Thyroid gland (tissue), 4 donors: ENCODE results near the gene KLRF1. TPM values are rescaled to one million over a fixed set of nuclear protein-coding genes. Genes with fewer than 3 reads are reported as not detected.

ENCODE experiments used
- DNase-seq, 2 donors: peaks; one replicate each; pipeline ENCODE4 v3.0.0-alpha.2; 2019
- H3K27ac ChIP-seq, 3 donors: fragments of 200-600 bp; sonication (generic); 1 replicate in 2 of 3; 2 replicates in 1 of 3; pipeline ENCODE4 v1.5.1; 2016 to 2019; ENCODE audit warnings: mild to moderate bottlenecking in 1 of 3, moderate library complexity in 1 of 3
- H3K27me3 ChIP-seq: fragments of 200-600 bp; sonication (generic); one replicate; pipeline ENCODE4 v1.5.1; 2019
- H3K36me3 ChIP-seq, 2 donors: fragments of 200-600 bp; sonication (generic); one replicate each; pipeline ENCODE4 v1.5.1; 2016 to 2019
- H3K4me1 ChIP-seq, 2 donors: fragments of 200-600 bp; sonication (generic); one replicate each; pipeline ENCODE4 v1.5.1; 2017 to 2019
- H3K4me3 ChIP-seq, 3 donors: fragments of 200-600 bp; sonication (generic); replicated peaks in 1 of 3; 1 replicate in 2 of 3; 2 replicates in 1 of 3; pipeline ENCODE4 v1.5.1; 2016; ENCODE audit warnings: mild to moderate bottlenecking in 1 of 3
- H3K9me3 ChIP-seq: fragments of 200-600 bp; sonication (generic); one replicate; pipeline ENCODE4 v1.5.1; 2017
- POLR2A ChIP-seq, 2 donors: fragments of 450-650 bp; IDR thresholded peaks; one replicate each; pipeline ENCODE4 v1.6.1; 2017; ENCODE audit warnings: antibody characterized with exemption in 2 of 2, mild to moderate bottlenecking in 2 of 2, moderate library complexity in 1 of 2
- WGBS, 2 donors: methylation state at CpG; one replicate each; pipeline ENCODE4 v1.1.5; 2017; 5-methylcytosine and 5-hydroxymethylcytosine counted together
- intact Hi-C: fragments of 100-400 bp; cut with DNase I; formaldehyde crosslinking; loops from one replicate; pipeline ENCODE4 v1.15.1; 2023
- total RNA-seq, 4 donors: library from RNA; depleted of rRNA; stranded (reverse); fragments of >200 nt; gene quantifications; one replicate each; pipeline ENCODE4 v1.2.3, GENCODE V29; 2016
- TF ChIP-seq, protein P1 (sequence below), 6 experiments: fragments of 200-600 bp in 3 of 6; fragments of 450-650 bp in 3 of 6; sonication (generic) in 3 of 6; IDR thresholded peaks; one replicate each; pipeline ENCODE4 v1.5.1; 2016 to 2019; ENCODE audit warnings: antibody characterized with exemption in 6 of 6, mild to moderate bottlenecking in 2 of 6, inconsistent platforms in 1 of 6, moderate library complexity in 1 of 6

Gene KLRF1
- total RNA-seq, 4 donors from 2014 or later, result 0.78 to 1.0 TPM; not detected in 2

DNA sequence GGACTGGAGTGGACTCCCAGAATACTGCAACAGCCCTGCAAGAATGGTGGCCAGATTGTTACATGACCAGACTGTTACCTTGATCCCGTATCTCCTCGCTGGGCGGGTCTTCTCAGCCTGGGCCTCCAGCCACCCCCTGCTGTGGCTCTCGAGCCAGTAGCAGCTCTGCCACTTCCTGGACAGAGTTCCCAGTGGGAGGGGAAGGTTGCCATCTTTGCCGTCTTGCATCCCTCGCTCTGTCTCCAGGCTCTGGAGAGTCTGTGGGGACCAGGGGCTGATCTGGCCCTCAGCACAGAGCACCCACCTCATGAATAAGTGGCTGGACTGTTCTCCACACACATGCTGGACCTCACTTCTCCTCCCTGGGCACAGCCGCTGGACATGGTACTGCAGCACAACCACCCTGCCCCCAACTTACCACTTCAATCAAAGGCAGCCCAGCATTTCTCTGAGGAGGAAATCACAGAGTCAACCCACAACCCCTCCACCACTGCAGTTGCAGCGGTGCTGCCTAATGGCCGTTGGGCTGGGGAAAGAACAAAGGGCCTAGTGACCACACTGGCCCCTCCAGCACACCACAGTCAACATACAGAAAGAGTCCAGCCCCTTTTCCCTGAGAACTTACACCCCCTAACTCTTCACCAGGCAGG, 6.9 kb upstream of the KLRF1 start:
- Histone ChIP-seq H3K4me1 (no peaks in the 10 kb centered on the region), H3K9me3 (no peaks in the 10 kb centered on the region), H3K27ac (no peak overlapping the region), H3K4me3 (no peak overlapping the region), H3K36me3 (no peaks in the 10 kb centered on the region), H3K27me3 (no peaks in the 10 kb centered on the region)
- no peak for TF ChIP-seq POLR2A (IDR thresholded peaks at IDR 0.05)
- TF ChIP-seq, protein P1, sequence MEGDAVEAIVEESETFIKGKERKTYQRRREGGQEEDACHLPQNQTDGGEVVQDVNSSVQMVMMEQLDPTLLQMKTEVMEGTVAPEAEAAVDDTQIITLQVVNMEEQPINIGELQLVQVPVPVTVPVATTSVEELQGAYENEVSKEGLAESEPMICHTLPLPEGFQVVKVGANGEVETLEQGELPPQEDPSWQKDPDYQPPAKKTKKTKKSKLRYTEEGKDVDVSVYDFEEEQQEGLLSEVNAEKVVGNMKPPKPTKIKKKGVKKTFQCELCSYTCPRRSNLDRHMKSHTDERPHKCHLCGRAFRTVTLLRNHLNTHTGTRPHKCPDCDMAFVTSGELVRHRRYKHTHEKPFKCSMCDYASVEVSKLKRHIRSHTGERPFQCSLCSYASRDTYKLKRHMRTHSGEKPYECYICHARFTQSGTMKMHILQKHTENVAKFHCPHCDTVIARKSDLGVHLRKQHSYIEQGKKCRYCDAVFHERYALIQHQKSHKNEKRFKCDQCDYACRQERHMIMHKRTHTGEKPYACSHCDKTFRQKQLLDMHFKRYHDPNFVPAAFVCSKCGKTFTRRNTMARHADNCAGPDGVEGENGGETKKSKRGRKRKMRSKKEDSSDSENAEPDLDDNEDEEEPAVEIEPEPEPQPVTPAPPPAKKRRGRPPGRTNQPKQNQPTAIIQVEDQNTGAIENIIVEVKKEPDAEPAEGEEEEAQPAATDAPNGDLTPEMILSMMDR (IDR thresholded peaks at IDR 0.05), result no peak
- intact Hi-C loops, result no loop called here
- WGBS, 2 donors, result 85 to 91% methylated on average over 8 to 9 of the region's 9 CpGs
- DNase-seq, result no peak

DNA sequence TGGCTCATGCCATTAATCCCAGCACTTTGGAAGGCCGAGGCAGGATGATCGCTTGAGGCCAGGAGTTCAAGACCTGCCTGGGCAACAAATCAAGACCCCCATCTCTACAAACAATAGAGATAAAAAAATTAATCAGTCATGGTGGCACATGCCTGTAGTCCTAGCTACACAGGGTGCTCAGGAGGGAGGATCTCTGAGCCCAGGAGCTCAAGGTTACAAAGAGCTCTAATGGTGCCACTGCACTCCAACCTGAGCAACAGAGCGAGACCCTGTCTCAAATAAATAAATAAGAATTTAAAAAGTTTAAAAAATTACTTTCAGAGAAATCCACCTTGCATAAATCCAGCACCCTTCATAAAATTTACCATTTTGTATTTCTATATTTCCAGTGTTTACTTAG, 2.2 kb downstream of the KLRF1 start:
- intact Hi-C loops, result no loop called here
- 92 to 95% methylated on average over 3 of the region's 3 CpGs for WGBS, 2 donors
- Histone ChIP-seq H3K9me3 (no peaks in the 10 kb centered on the region), H3K27me3 (no peaks in the 10 kb centered on the region), H3K4me1 (no peaks in the 10 kb centered on the region), H3K27ac (no peak overlapping the region), H3K36me3 (no peaks in the 10 kb centered on the region), H3K4me3 (no peak overlapping the region)
- DNase-seq, result no peak
- TF ChIP-seq, protein P1 (IDR thresholded peaks at IDR 0.05), result no peak
- no peak for TF ChIP-seq POLR2A (IDR thresholded peaks at IDR 0.05)

DNA sequence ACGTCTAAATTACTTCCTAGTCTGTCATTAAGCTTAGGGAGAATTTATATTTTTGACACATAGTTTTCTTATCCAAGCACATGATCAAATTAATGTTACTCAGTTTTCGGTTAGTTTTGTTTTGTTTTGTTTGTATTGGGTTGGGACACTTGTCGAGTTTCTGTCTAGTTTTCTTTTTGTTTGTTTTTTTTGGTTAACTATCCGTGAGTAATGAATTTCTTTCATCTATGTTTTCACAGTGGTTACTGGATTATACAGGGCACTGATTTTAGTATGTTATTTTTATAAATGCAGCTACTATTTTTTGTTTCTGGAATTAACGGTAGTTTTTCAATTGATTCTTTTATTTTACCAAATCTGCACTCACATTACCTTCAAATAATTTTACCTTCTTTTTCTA, 2.7 kb downstream of the KLRF1 start:
- WGBS, 2 donors, result 30 to 42% methylated on average over 5 of the region's 5 CpGs
- intact Hi-C loops, result no loop called here
- Histone ChIP-seq H3K9me3 (no peaks in the 10 kb centered on the region), H3K4me3 (no peak overlapping the region), H3K27ac (no peak overlapping the region), H3K36me3 (no peaks in the 10 kb centered on the region), H3K27me3 (no peaks in the 10 kb centered on the region), H3K4me1 (no peaks in the 10 kb centered on the region)
- DNase-seq, result no peak
- no peak for TF ChIP-seq POLR2A (IDR thresholded peaks at IDR 0.05)
- TF ChIP-seq, protein P1 (IDR thresholded peaks at IDR 0.05), result no peak

DNA sequence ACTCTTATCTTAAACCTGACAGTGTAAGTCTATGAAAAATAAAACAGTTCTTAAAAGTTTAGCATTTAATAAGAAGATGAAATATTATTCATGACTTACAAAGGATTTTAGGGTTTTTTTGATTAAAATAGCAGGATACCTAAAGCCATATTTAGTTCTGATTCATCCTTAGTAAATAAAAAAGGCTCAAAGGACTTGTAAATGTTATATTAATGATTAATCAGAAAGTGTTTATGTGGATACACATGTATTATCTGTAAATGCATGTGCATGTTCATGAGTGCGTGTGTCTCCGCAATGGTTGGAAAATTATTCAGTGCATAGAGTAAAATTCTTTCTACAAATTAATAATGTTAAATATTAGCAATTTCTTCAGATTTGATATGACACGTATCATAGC, 4.4 kb downstream of the KLRF1 start:
- intact Hi-C loops, result no loop called here
- H3K27ac ChIP-seq, result no peak overlapping the region
- no peak overlapping the region for H3K4me3 ChIP-seq
- H3K27me3 ChIP-seq, result no peaks in the 10 kb centered on the region
- no peak for TF ChIP-seq POLR2A (IDR thresholded peaks at IDR 0.05)
- TF ChIP-seq, protein P1 (IDR thresholded peaks at IDR 0.05), result no peak
- no peaks in the 10 kb centered on the region for H3K9me3 ChIP-seq
- DNase-seq, result no peak
- H3K4me1 ChIP-seq, result no peaks in the 10 kb centered on the region
- H3K36me3 ChIP-seq, result no peaks in the 10 kb centered on the region
- 65% methylated on average over 3 of the region's 3 CpGs for WGBS, 2 donors

DNA sequence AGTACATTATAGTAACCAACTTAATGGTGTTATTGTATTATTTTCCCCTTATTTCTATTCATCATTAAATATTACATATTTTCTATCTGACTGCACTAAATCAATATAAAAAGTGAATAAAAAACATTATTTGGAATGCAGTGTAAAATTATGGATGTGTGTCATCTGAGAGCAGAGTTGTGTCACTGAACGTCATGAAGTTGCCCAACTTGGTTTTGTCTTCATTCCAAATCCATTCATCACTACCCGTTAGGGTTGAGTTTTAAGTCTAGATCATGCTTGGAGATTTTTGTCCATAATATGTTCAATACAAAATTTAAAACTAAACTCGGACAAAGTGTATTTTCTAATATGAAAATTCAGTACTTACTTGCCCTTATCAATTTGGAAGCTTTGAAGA, 16.1 kb downstream of the KLRF1 start:
- Histone ChIP-seq H3K36me3 (no peaks in the 10 kb centered on the region), H3K4me3 (no peak overlapping the region), H3K27ac (no peak overlapping the region), H3K27me3 (no peaks in the 10 kb centered on the region), H3K9me3 (no peaks in the 10 kb centered on the region), H3K4me1 (no peaks in the 10 kb centered on the region)
- no peak for TF ChIP-seq POLR2A (IDR thresholded peaks at IDR 0.05)
- TF ChIP-seq, protein P1 (IDR thresholded peaks at IDR 0.05), result no peak
- DNase-seq, result no peak
- WGBS, 2 donors, result 81 to 82% methylated on average over 3 of the region's 3 CpGs
- intact Hi-C loops, result no loop called here
